NCI-H524 treated with DMSO at 0.1 percent for 48 hours (cell line): ENCODE measurements around the gene TANGO2.

Source experiments
- DNase-seq: peaks from one replicate; lab custom pipeline; 2025; lab: John Stamatoyannopoulos, UW

The TANGO2 gene

GRCh38 chr22:19996694-19997384 lies 24.1 kb upstream of the TANGO2 start:
- no peak for DNase-seq

GRCh38 chr22:19997561-19998231 lies 23.2 kb upstream of the TANGO2 start:
- DNase-seq = no peak

- DNase-seq = no peak
These were observed 22.5 kb upstream of the TANGO2 start for GRCh38 chr22:19998232-19998951.

- DNase-seq = no peak
These were observed 21.7 kb upstream of the TANGO2 start for GRCh38 chr22:19998991-19999820.

DNA sequence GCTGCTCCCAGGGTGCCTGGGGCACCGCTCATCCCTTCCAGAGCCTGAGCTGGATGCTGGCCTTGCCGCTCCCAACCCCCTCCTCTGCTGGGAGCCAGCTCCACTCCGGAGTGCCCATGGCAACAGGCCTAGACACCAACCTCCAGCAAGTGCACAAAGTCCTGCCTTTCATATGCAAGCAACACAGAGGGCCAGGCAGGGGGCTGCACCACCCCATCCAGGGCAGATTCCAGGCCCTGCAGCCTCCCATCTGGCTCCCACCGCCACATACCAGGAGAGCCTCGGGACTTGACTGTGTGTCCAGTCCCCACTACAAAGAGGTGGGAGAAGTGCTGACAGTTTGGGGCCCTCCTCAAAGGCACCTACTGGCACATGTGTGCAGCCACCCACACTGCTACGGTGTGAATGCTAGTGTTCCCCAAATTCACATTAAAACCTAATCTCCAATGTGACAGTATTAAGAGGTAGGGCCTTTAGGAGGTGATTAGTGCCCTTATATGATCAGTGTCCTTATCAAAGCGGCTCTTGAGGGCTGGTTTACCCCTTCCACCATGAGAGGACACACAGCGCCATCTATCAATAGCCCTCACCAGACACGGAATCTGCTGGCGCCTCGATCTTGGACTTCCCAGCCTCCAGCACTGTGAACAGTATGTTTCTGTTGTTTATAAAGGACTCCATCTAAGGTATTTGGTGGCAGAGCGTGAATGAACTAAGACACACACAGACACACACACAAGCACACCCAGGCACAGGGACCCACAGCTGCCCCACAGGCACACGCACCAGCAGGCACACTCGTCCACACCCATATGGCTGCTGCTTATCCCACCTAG lies 20.4 kb upstream of the TANGO2 start:
- no peak for DNase-seq

GRCh38 chr22:20001082-20001638 lies 19.8 kb upstream of the TANGO2 start:
- DNase-seq = no peak

DNA sequence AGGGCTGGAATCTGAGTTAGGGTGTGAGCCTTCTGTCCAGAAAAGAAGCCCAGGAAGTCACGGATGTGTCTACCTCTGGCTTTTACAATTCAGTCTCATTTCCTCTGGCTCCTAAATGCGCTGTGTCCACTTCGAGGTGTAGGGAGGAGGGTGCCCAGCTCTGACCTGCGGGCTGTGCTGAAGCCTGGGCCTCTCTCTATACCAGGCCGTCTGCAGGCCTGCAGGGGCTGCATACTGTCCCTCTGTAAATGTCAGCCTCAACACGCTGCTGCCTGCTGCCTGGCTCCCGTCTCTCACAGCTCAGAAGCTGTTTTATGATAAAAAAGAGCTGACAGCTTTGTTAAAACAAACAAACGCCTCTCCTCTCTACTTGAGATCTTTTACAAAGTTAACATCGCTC lies 18.8 kb upstream of the TANGO2 start:
- DNase-seq = no peak

DNA sequence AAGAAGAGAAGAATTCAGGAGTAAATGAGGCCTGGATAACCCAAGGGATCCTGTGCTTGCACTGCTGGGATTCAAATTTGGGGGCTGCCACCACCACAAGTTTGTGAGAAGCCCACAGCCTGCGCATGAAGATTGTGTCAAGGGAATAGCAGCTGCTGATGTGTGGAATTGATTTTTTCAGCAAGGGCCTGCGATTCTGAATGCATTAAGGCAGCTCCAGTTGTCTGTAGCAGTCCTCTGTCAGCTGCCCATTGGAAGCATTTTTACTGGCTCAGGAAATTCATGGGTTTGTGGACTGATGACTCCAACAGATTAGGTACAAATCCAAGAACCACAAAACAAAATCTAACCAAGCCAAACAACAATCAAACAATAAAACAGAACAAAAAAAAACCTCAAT lies 18.3 kb upstream of the TANGO2 start:
- DNase-seq = no peak

DNA sequence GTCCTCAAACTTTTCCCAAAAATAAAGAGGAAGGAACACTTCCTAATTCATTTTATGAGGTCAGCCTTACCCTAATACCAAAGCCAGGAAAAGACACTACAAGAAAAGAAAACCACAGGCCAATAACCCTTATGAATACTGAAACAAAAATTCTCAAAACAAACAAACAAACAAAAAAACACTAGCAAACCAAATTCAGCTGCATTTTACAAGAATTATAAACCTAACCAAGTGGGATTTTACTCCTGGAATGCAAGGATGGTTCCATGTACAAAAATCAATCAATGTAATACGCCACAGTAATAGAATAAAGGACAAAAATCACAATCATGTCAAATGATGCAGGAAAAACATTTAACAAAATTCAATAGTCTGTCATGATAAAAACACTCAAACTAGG lies 17.6 kb upstream of the TANGO2 start:
- DNase-seq = no peak

GRCh38 chr22:20004464-20004863 lies 16.4 kb upstream of the TANGO2 start:
- no peak for DNase-seq

DNA sequence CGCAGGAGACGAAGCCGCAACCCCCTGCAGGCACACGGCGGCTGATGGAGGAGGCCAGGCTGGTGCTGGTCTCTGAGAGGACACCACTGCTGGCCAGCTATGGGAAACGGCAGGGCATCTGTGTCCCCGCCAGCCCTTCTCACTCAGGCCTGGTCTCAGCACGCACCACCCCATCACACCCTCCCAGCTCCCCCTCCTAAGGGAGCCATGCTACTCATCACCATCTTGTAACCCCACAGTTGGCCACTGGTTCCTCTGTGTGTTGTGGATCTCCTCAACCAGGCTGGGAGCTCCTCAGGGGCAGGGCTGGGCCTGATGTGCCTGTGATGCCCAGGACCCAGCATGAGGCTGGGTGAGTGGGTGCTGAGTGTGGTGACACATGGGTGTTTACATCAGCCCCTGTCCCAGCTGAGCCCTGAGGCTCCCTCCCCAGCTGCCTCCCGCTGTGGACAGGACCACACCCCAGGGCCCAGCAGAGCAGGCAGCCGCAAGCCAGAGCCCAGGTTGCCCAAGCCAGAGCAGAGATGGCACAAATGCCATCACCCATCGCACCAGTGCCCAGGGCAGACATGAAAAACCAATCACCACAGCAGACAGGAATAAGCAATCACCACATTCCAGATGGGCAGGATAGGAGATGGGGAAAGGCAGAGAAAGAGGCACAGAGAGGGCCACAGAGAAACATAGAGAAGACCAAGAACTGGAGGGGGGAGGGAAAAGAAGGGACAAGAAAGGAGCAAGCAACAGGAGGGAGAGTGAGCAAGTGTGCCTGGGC lies 12.5 kb upstream of the TANGO2 start:
- no peak for DNase-seq

DNA sequence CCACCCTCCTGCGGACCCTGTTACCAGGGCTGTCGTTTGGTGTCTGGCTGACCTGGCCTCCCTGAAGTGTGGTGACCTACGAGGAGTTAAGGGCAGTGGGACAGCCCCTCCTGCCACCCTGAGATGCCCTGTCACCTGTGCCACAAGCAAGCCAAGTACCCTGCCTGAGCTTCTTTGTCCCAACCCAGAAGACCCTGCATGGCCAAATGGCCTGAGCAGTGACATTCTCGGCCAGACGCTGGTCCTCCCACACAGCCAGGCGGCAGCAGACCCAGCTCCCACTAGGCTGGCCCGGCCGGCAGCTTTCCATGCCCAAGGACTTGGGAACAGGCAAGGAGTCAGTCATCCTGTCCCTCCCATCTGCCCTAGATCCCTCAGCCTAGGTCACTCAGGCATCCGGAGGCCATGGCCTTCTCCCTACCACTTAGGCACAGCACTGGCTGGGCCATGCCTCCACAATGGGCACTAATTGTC lies 11.9 kb upstream of the TANGO2 start:
- DNase-seq = no peak

DNA sequence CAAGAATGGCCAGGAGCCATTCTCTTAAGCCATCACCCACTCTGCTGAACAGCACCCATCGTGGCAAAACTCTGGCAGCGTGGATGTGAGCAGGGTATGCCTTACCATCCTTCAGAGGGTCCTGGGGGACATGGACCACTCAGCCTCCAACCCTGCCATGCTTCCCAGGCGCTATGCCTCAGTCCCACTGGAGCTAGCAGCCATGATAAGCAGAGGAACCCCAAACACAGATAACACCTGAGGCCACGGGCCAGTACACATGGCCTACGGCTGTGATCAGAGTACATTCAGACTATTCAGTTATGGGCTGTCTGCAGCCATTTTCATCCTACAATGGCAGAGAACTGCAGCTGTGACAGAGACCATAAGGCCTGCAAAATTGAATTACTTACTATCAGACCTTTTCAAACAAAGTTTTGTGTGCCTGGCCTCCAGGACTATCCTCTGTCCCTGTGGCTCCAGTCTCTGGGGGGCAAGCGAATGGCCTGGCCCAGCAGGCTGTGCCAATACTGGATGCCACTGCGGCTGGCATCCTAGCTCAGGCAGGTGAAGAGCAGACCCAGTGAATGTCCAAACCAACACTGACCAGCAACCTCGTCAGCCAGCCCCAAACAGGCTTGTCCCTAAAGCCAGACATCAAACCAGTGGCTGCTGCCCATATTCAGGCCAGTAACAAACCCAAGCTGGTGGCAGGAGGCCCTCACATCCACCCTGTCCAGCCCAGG lies 11.2 kb upstream of the TANGO2 start:
- DNase-seq = no peak

DNA sequence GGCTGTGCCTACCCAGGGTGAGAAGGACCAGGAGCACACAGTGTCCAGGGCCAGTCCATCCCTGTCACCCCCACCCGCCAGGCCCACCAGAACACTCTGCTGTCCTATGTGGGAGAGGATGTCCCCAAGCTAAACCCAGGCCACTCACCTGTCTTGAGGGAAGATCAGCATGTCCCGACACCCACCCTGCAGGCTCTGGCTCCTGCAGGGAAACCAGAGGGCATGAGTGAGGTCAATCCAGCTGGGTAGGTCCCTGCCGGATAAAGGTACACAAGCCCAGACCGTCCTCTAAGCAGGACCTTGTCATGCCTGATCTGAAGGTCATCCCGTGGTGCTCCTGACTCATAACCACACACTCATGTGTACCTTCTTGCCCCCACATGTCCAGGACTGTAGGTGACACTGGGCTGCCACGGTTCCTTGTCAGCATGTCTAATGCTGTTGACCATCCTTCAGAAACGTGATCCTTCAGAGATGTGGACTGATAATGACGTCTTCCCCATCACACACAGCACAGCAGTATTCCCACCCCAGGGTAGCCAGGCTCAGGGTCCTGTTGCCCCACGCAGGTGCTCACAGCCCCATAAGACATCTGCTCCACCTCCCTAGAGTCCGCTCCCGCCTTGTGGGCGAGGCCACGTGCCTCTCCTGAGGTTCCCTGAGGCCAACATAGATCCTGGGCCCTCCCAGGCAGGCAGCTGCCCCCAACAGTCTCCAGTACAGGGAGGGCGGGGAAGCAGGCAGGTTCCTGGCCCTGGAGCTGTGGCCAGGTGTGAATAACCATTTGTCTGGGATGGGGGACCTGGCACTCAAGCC lies 10.4 kb upstream of the TANGO2 start:
- no peak for DNase-seq

DNA sequence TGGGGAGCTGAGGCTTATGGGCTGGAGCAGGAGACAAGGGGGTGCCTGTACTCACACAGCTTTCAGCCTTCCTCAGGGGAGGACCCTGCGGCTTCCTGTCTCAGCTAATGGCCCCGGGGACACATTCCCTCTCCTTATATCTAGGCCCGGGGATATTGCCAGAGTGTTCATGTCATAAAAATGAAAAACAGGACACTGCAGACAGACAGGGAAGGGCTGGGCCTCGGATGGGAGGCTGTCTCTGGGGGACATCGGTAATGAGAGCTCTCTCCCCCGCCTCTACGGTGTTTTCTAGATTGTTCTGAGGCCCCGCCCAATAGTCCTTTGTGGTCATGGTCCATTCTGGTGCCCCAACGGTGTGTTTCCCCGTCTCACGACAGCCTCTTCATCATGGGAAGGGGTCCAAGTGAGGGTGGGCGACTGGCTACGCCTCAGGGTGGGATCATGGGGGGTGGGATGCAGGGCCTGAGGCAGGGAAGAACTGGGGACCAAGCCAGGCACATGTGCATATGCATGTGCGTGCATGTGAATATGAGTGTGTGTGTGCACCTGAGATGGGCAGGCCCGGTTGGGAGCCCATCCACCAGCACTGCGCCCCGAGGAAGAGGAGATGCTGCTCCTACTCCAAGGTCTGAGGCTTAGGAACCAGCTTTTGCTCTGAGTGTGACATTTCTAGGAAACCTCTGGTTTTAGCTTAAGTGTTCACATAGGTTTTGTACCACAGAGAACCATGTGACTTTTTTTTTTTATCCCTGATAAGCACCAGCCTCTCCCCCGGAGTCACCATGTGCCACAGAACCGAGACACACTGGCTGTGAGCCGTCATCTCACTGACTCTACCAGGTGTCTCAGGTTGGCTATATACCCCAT lies 9.6 kb upstream of the TANGO2 start:
- DNase-seq = no peak

DNA sequence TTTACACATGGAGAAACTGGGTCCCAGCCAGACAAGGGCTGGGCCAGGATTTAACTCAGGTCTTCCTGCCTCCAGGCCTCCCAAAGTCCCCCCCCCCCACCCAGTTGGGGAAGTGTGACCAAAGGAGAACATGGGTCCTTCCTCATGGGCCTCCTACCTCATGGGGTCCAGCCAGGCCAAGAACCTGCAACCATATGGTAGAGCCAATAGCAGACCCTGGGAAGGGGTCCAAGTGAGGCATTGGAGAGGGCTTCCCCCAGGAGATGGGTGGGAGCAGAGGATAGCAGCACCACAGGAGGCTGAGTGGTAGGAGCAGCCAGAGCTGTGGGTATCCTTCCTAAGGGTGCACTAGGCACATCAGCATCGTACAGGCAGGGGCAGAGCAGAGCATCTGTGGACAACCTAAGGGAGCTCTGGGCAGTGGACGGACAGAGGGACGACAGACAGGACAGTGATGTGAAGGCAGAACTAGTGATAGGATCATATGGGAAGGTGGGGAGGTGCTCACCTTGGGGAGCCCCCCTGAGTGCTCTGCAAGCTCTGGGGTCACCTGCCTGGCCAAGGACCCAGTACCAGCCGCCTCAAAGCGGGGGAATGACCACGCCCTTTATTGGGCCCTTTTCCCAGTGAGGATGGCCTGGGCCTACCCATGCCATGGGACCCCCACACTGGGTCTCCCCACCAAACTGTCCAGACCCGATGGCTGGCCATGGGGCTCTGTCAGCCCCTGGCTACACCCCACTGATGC lies 8.7 kb upstream of the TANGO2 start:
- DNase-seq = no peak
